Activated CD4-positive, CD25-positive, alpha-beta regulatory T cell (primary cell): ENCODE measurements around the gene C22orf42.
"Not testable (repeated sequence)": the region's sequence is repeated elsewhere in the genome, so short reads cannot be mapped to it uniquely, and the experiment has no call there.

Experiments
- DNase-seq, 4 experiments: peaks; one replicate each; lab custom pipeline; 2025; lab: John Stamatoyannopoulos, UW

C22orf42 gene

GRCh38 chr22:32158712-32159533, at the start of gene C22orf42:
Gene C22orf42, minus strand, starts transcription at chr22:32159303. Its CDS starts 88 bp downstream, at chr22:32159215.
- no peak for DNase-seq

- DNase-seq = no peak
Measured at GRCh38 chr22:32208681-32209080, 49.6 kb upstream of the C22orf42 start.

- DNase-seq = no peak
Measured at GRCh38 chr22:32207971-32208480, 48.9 kb upstream of the C22orf42 start.

GRCh38 chr22:32206774-32207758, 48.0 kb upstream of the C22orf42 start:
- no peak for DNase-seq

GRCh38 chr22:32205974-32206773, 47.1 kb upstream of the C22orf42 start:
- DNase-seq = no peak

- DNase-seq = no peak
Measured at GRCh38 chr22:32204856-32205722, 46.0 kb upstream of the C22orf42 start, which contains the start of gene RFPL2. Gene RFPL2, minus strand, starts transcription at chr22:32205073. Its CDS starts 2,622 bp downstream, at chr22:32202451.

- DNase-seq = no peak
Measured at GRCh38 chr22:32204040-32204855, 45.1 kb upstream of the C22orf42 start.

- DNase-seq = no peak
Measured at GRCh38 chr22:32203181-32204039, 44.3 kb upstream of the C22orf42 start.

GRCh38 chr22:32202539-32203180, 43.6 kb upstream of the C22orf42 start:
- DNase-seq = no peak

GRCh38 chr22:32202161-32202538, 43.0 kb upstream of the C22orf42 start:
- no peak for DNase-seq

- DNase-seq = no peak
Measured at GRCh38 chr22:32200752-32201151, 41.6 kb upstream of the C22orf42 start.

- DNase-seq = no peak
Measured at GRCh38 chr22:32199961-32200360, 40.9 kb upstream of the C22orf42 start.

GRCh38 chr22:32199341-32199740, 40.2 kb upstream of the C22orf42 start:
- DNase-seq = no peak

GRCh38 chr22:32197553-32198226, 38.6 kb upstream of the C22orf42 start:
- not testable (repeated sequence) for DNase-seq

- not testable (repeated sequence) for DNase-seq
Measured at GRCh38 chr22:32195900-32196299, 36.8 kb upstream of the C22orf42 start.

GRCh38 chr22:32193346-32193745, 34.2 kb upstream of the C22orf42 start:
- not testable (repeated sequence) for DNase-seq

GRCh38 chr22:32191021-32191420, 31.9 kb upstream of the C22orf42 start:
- not testable (repeated sequence) for DNase-seq

- no peak for DNase-seq
Measured at GRCh38 chr22:32185821-32186220, 26.7 kb upstream of the C22orf42 start.
